GM08714 (cell line): Measurements from ENCODE around the gene AKNA.

Source experiments
- H3K4me3 ChIP-seq: fragments of 200-500 bp; sonication (Bioruptor generic); 2 replicates; pipeline ENCODE4 v1.5.1; 2014; ENCODE audit warnings: mild to moderate bottlenecking, low read length, inconsistent platforms
- ZNF274 ChIP-seq: IDR thresholded peaks from 2 replicates; pipeline ENCODE4 v1.6.1; 2012; ENCODE audit warnings: mild to moderate bottlenecking, low read depth, low read length

The AKNA gene

DNA sequence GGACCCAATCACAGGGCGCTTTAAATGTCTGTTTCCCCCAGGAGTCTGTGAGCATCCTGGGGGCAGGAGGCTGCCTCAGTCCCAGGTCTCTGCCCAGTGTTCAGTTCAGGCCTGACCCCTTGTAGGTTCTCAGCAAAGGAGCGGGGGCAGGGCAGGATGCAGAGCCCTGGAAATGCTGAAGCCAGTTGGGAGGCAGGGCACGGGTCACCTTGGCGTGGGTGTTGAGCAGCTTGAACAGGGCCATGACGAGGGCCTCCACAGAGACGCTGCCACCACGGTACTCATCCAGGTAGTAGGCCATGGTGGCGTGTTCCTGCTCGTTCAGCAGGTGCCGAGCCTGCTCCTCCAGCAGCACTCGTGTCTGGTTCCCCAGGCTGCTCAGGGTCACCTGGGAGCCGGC lies 36.3 kb upstream of the AKNA start:
- TF ChIP-seq ZNF274: no peak
- H3K4me3 ChIP-seq: no peak overlapping the region

DNA sequence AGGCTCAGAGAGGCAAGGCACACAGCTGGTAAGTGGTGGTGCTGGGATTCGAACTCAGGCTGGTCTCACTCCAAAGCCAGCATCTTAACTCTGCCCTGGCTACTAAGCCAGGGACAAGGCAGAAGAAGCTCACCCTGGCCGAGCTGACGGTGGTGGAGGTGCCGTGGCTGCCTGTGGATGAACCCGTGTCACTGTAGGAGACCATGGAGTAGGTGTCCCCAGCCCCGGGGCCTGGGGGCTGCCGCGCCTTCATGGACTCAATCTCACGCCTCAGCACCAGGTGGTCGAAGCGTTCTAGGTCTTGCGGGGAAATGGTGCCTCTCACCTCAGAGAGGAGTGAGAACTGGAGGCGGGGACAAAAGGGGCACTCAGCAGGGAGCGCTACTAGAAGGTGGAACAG lies 35.4 kb upstream of the AKNA start:
- no peak overlapping the region for H3K4me3 ChIP-seq
- no peak for TF ChIP-seq ZNF274

DNA sequence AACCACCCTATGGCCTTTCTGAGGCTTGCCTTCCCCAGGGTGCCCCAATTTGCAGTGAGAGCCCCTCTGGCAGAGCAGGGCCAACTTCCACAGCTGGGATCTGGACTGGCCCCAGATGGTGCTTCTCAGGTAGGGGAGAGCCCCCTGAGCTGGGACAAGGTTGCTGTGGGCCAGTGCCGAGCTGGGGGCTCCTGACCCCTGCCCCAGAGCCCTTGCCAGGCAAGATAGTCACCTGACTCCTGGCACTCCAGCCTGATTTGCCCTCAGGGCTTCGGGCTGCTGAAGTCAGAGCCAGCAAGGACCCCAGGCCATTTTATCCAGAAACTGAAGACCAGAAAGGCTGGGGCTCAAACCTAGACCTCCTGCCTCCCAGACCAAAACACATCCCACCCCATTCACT lies 33.4 kb upstream of the AKNA start:
- TF ChIP-seq ZNF274: no peak
- no peak overlapping the region for H3K4me3 ChIP-seq

GRCh38 chr9:114419796-114420195 lies 32.0 kb upstream of the AKNA start:
- TF ChIP-seq ZNF274: no peak
- no peak overlapping the region for H3K4me3 ChIP-seq

GRCh38 chr9:114418053-114418452 lies 30.3 kb upstream of the AKNA start:
- TF ChIP-seq ZNF274: no peak
- no peak overlapping the region for H3K4me3 ChIP-seq

GRCh38 chr9:114417511-114417910 lies 29.7 kb upstream of the AKNA start:
- no peak for TF ChIP-seq ZNF274
- H3K4me3 ChIP-seq: no peak overlapping the region

GRCh38 chr9:114416906-114417305 lies 29.1 kb upstream of the AKNA start:
- no peak overlapping the region for H3K4me3 ChIP-seq
- no peak for TF ChIP-seq ZNF274

DNA sequence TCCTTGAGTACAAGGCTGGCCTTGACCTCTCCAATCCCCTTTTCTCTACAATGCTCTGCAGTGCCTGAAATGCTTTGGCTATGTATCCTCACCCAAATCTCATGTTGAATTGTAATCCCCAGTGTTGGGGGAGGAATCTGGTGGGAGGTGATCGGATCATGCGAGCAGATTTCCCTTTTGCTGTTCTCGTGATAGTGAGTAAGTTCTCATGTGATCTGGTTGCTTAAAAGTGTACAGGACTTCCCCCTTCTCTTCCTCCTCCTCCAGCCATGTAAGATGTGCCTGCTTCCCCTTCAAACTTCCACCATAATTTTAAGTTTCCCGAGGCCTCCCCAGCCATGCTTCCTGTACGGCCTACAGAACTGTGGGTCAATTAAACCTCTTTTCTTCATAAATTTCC lies 28.5 kb upstream of the AKNA start:
- no peak for TF ChIP-seq ZNF274
- H3K4me3 ChIP-seq: no peak overlapping the region

GRCh38 chr9:114414346-114414745 lies 26.6 kb upstream of the AKNA start:
- no peak for TF ChIP-seq ZNF274
- no peak overlapping the region for H3K4me3 ChIP-seq

DNA sequence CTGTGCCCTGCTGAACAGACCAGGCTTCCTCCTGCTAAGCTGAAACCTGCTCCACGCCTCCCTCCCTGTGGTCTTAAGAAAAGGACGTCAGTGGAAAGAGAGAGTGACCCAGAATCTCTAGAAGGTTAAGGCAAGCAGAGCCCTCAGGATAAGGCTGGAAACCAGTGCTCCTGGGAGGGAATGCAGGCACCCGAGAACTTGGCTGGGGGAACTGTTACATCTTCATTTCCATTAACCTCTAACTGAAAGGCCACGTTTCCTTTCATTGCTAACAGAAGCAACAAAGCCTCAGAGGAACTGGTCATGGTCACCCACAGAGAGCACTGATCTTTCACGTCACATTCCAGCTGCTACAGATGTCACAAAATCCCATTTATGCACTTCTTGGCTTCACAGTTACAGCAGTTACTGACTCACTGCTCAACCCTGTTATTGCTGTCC lies 26.1 kb upstream of the AKNA start:
- no peak for TF ChIP-seq ZNF274
- no peak overlapping the region for H3K4me3 ChIP-seq

- TF ChIP-seq ZNF274: no peak
Measured at GRCh38 chr9:114412048-114412683, 24.4 kb upstream of the AKNA start.

GRCh38 chr9:114411452-114411851 lies 23.7 kb upstream of the AKNA start:
- no peak overlapping the region for H3K4me3 ChIP-seq
- no peak for TF ChIP-seq ZNF274

More at GRCh38 chr9:114412048-114412683, 24.4 kb upstream of the AKNA start:
- no peak overlapping the region for H3K4me3 ChIP-seq

DNA sequence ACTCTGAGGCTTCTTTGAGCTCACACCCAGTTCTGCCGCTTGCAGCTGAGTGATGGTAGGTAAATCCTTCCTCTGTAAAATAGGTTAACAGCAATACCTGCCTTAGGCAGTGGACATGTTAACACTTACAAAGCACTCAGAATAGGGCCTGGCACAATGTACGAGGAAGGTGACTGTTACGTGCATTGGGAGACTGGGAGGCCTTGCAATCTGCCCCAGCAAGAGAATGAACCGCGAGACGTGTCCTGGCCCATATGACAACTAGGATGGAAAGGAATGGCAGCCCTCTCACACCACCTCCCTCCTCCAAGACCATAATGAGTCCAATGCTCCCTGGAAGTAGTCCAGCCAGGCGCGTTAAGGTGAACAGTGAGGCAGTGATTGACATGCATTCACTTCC lies 23.1 kb upstream of the AKNA start:
- no peak for TF ChIP-seq ZNF274
- H3K4me3 ChIP-seq: no peak overlapping the region

GRCh38 chr9:114409842-114410241 lies 22.1 kb upstream of the AKNA start:
- no peak overlapping the region for H3K4me3 ChIP-seq
- TF ChIP-seq ZNF274: no peak

- no peak for TF ChIP-seq ZNF274
- H3K4me3 ChIP-seq: no peak overlapping the region
Measured at GRCh38 chr9:114409103-114409780, 21.5 kb upstream of the AKNA start.
